Smooth muscle cell (in vitro differentiated cells): Measurements from ENCODE around the gene ETHE1. TPM values are rescaled to one million over a fixed set of nuclear protein-coding genes. Genes with fewer than 3 reads are reported as not detected.

Source experiments
- DNase-seq: peaks from one replicate; lab custom pipeline; 2025; ENCODE audit not compliant: unreplicated experiment; lab: John Stamatoyannopoulos, UW
- H2AFZ ChIP-seq: fragments of 200-600 bp; sonication (generic); 2 replicates; pipeline ENCODE4 v1.6.0; 2016; ENCODE audit warnings: antibody characterized with exemption, low read depth, mild to moderate bottlenecking
- H3F3A ChIP-seq: fragments of 200-600 bp; sonication (generic); 2 replicates; pipeline ENCODE4 v1.6.0; 2017; ENCODE audit warnings: antibody characterized with exemption, low read depth
- H3K27ac ChIP-seq: fragments of 200-600 bp; sonication (generic); 2 replicates; pipeline ENCODE4 v1.5.1; 2016; ENCODE audit warnings: low read depth, mild to moderate bottlenecking
- H3K27me3 ChIP-seq: fragments of 200-600 bp; sonication (generic); 2 replicates; pipeline ENCODE4 v1.6.1; 2016; ENCODE audit warnings: low read depth, mild to moderate bottlenecking
- H3K36me3 ChIP-seq: fragments of 200-600 bp; sonication (generic); 2 replicates; pipeline ENCODE4 v1.5.1; 2016; ENCODE audit warnings: low read depth
- H3K4me1 ChIP-seq: fragments of 200-600 bp; sonication (generic); 2 replicates; pipeline ENCODE4 v1.5.1; 2016; ENCODE audit warnings: low read depth
- H3K4me2 ChIP-seq: fragments of 200-600 bp; sonication (generic); 2 replicates; pipeline ENCODE4 v1.6.0; 2016; ENCODE audit warnings: mild to moderate bottlenecking
- H3K4me3 ChIP-seq: fragments of 200-600 bp; sonication (generic); 2 replicates; pipeline ENCODE4 v1.5.1; 2016; ENCODE audit warnings: mild to moderate bottlenecking
- H3K79me2 ChIP-seq: fragments of 200-600 bp; sonication (generic); 2 replicates; pipeline ENCODE4 v1.6.0; 2016; ENCODE audit warnings: low read depth, mild to moderate bottlenecking
- H3K9ac ChIP-seq: fragments of 200-600 bp; sonication (generic); 2 replicates; pipeline ENCODE4 v1.6.0; 2016; ENCODE audit warnings: low read depth
- H3K9me3 ChIP-seq: fragments of 200-600 bp; sonication (generic); replicated peaks from 2 replicates; pipeline ENCODE4 v1.5.1; 2016; ENCODE audit warnings: low read depth
- H4K20me1 ChIP-seq: fragments of 200-600 bp; sonication (generic); 2 replicates; pipeline ENCODE4 v1.6.0; 2016; ENCODE audit warnings: low read depth
- CTCF ChIP-seq: fragments of 200-600 bp; sonication (generic); IDR thresholded peaks from 2 replicates; pipeline ENCODE4 v1.5.1; 2017; ENCODE audit warnings: borderline replicate concordance, mild to moderate bottlenecking, antibody characterized with exemption; ENCODE audit not compliant: insufficient read depth, poor library complexity, severe bottlenecking
- WGBS: methylation state at CpG from one replicate; pipeline ENCODE4 v1.1.7; 2016; ENCODE audit warnings: low lambda C conversion rate; 5-methylcytosine and 5-hydroxymethylcytosine counted together
- polyA plus RNA-seq: library from polyadenylated mRNA; unstranded; fragments of >200 nt; fragmentation: Nextera tagmentation; extraction: Ambion mirVana; gene quantifications from 2 replicates; pipeline ENCODE4 v1.2.1, GENCODE V29; 2016
- total RNA-seq: library from RNA; depleted of rRNA; stranded (reverse); fragments of >200 nt; gene quantifications from 2 replicates; pipeline ENCODE4 v1.2.3, GENCODE V29; 2014

ETHE1 gene
- total and polyA plus RNA-seq, 2 experiments from 2014 or later = 61.1 to 61.4 TPM

GRCh38 chr19:43502419-43502976 lies 24.5 kb downstream of the ETHE1 start:
- 91% methylated on average over 23 of the region's 23 CpGs for WGBS
- Histone ChIP-seq H3K9ac (no peak overlapping the region), H3K4me1 (peaks cover 4% of the 10 kb centered on the region), H3K79me2 (no peaks in the 10 kb centered on the region), H3K4me2 (peak overlapping the region; percentile 92), H2AFZ (no peak overlapping the region), H3K4me3 (peak overlapping the region; percentile 83), H3K36me3 (no peaks in the 10 kb centered on the region), H3F3A (no peaks in the 10 kb centered on the region), H3K27me3 (no peaks in the 10 kb centered on the region), H4K20me1 (no peaks in the 10 kb centered on the region), H3K27ac (no peak overlapping the region), H3K9me3 (no peaks in the 10 kb centered on the region)
- no peak for DNase-seq
- TF ChIP-seq CTCF = no peak

GRCh38 chr19:43501661-43502418 lies 25.2 kb downstream of the ETHE1 start:
- Histone ChIP-seq H3K9ac (no peak overlapping the region), H3F3A (no peaks in the 10 kb centered on the region), H3K36me3 (no peaks in the 10 kb centered on the region), H3K9me3 (no peaks in the 10 kb centered on the region), H3K4me1 (peaks cover 4% of the 10 kb centered on the region), H3K27ac (no peak overlapping the region), H3K4me2 (no peak overlapping the region), H3K27me3 (no peaks in the 10 kb centered on the region), H3K4me3 (no peak overlapping the region), H3K79me2 (no peaks in the 10 kb centered on the region), H2AFZ (no peak overlapping the region), H4K20me1 (no peaks in the 10 kb centered on the region)
- DNase-seq = no peak
- no peak for TF ChIP-seq CTCF
- WGBS = 65% methylated on average over 43 of the region's 43 CpGs

- H4K20me1 ChIP-seq = no peaks in the 10 kb centered on the region
- peaks cover 4% of the 10 kb centered on the region for H3K4me1 ChIP-seq
- DNase-seq = no peak
- H3F3A ChIP-seq = no peaks in the 10 kb centered on the region
- no peaks in the 10 kb centered on the region for H3K79me2 ChIP-seq
- no peaks in the 10 kb centered on the region for H3K9me3 ChIP-seq
- no peaks in the 10 kb centered on the region for H3K27me3 ChIP-seq
- TF ChIP-seq CTCF = no peak
- no peaks in the 10 kb centered on the region for H3K36me3 ChIP-seq
- no peak overlapping the region for H3K9ac ChIP-seq
- H3K4me2 ChIP-seq = no peak overlapping the region
- H3K4me3 ChIP-seq = no peak overlapping the region
- H3K27ac ChIP-seq = no peak overlapping the region
- WGBS = 84% methylated on average over 3 of the region's 3 CpGs
- H2AFZ ChIP-seq = no peak overlapping the region
These were observed 28.0 kb downstream of the ETHE1 start for GRCh38 chr19:43499042-43499441.
